ENCODE data around the gene RNF149.

GRCh38 chr2:101310834-101311695 is 2.6 kb upstream of the RNF149 start:
- no peak for TF ChIP-seq EZH2 (IDR thresholded peaks at IDR 0.05; ENCODE audit: low read length, missing control alignments)
- no peak for TF ChIP-seq CTCF (conservative IDR thresholded peaks at IDR 0.05 in 1 of 2, IDR thresholded peaks at IDR 0.05 in 1 of 2; ENCODE audit: low read depth in 1 of 2, low read length in 2 of 2)
